Fibroblast of the aortic adventitia (primary cell): ENCODE measurements around the gene ITPKC. TPM values are rescaled to one million over a fixed set of nuclear protein-coding genes. Genes with fewer than 3 reads are reported as not detected.
A peak's percentile ranks its signal among the peaks of the same experiment; 100 is the strongest.

Source experiments
- DNase-seq: peaks from one replicate; pipeline ENCODE4 v3.0.0-alpha.2; 2010; ENCODE audit warnings: low read depth
- H3K4me3 ChIP-seq: 2 replicates; pipeline ENCODE4 v1.5.1; 2011; ENCODE audit warnings: low read depth, mild to moderate bottlenecking, control low read depth, low read length, moderate library complexity
- total RNA-seq: library from RNA; depleted of rRNA; stranded (reverse); fragments of >200 nt; gene quantifications from 2 replicates; pipeline ENCODE4 v1.2.3, GENCODE V29; 2012; ENCODE audit warnings: low replicate concordance
- TF ChIP-seq, protein P1 (sequence below): IDR thresholded peaks from 2 replicates; pipeline ENCODE4 v1.5.1; 2011; ENCODE audit warnings: mild to moderate bottlenecking, low read length, control low read depth, inconsistent platforms; ENCODE audit not compliant: insufficient read depth

Gene ITPKC
- total RNA-seq, 1 donor = 12.7 TPM

DNA sequence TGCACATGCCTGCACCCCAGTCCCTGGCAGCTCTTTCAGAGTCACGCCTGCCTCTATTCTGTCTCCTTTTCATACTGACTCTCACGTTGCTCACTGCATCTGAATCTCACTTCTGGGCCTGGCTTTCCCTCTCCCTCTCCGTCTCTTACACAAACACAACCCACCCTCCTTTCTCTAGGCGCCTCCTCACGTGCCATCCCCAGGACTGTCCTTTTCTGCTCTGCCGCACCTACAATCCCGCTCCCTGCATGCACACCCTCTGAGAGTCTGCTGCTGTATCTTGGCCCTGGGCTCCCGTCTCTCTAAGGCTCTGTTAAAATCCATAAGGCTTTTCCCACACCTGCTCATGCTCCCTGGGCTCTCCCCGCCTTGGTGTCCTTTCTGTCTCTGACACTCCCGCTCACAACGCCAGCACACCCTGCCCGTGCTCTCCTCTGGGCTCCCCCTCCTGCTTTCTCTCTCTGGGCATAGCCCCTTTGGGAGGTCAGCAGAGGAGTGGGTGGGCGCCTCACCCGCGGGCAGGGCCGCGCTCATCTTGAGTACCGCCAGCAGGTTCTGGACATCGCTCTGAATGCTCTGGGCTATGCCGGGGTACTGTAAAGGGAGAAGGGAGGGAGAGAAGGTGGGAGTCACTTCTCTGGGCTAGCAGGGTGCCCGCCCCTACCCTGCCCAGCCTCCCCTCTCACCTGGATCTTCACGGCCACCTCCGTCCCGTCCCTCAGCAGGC is 13.7 kb upstream of the ITPKC start:
- TF ChIP-seq, protein P1, sequence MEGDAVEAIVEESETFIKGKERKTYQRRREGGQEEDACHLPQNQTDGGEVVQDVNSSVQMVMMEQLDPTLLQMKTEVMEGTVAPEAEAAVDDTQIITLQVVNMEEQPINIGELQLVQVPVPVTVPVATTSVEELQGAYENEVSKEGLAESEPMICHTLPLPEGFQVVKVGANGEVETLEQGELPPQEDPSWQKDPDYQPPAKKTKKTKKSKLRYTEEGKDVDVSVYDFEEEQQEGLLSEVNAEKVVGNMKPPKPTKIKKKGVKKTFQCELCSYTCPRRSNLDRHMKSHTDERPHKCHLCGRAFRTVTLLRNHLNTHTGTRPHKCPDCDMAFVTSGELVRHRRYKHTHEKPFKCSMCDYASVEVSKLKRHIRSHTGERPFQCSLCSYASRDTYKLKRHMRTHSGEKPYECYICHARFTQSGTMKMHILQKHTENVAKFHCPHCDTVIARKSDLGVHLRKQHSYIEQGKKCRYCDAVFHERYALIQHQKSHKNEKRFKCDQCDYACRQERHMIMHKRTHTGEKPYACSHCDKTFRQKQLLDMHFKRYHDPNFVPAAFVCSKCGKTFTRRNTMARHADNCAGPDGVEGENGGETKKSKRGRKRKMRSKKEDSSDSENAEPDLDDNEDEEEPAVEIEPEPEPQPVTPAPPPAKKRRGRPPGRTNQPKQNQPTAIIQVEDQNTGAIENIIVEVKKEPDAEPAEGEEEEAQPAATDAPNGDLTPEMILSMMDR = no peak
- DNase-seq = no peak
- H3K4me3 ChIP-seq = no peak overlapping the region

- H3K4me3 ChIP-seq = no peak overlapping the region
- TF ChIP-seq, protein P1 = no peak
- no peak for DNase-seq
These were observed 12.2 kb upstream of the ITPKC start for GRCh38 chr19:40704491-40705361.

DNA sequence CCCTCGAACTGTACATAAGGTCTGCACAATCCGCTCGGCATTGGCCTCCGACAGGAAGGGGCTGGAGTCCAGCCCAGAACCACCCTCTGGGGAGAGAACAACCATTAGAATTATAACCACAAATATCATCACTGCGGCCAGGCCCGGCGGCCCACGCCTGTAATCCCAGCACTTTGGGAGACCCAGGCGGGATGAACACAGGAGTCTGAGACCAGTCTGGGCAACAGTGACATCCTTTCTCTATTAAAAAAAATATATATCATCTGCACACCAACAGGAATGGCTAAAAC is 11.6 kb upstream of the ITPKC start:
- no peak overlapping the region for H3K4me3 ChIP-seq
- TF ChIP-seq, protein P1 = no peak

DNA sequence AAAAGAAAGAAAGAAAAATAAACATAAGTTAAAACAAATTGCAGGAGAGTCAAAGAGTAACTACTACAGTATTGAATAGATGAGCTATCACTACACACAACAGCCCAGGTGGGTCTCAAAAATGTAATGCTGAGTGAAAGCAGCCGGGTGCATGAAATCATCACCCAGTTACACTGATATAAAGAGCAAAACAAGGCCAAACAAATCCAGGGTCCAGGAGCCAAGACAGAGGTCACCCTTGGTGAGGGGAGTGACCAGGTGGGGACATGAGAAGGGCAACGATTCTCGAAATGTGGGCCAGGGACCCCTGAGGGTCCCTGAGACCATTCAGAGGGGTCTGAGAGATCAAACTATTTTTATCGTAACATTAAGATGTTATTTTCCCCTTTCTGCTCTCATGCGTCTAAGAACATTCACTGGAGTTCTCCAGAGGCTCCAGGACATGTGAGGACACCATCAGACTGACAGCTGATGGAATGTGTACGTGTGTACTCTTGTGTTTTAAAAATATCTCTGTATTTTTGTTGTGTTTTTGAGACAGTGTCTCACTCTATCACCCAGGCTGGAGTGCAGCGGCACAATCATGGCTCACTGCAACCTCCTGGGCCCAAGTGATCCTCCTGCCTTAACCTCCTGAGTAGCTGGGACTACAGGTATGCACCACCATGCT is 10.8 kb upstream of the ITPKC start:
- DNase-seq = no peak
- H3K4me3 ChIP-seq = no peak overlapping the region
- TF ChIP-seq, protein P1 = no peak

More for the DNA sequence above, 11.6 kb upstream of the ITPKC start:
- peak; percentile 29 for DNase-seq

- no peak for DNase-seq
- TF ChIP-seq, protein P1 = no peak
- no peak overlapping the region for H3K4me3 ChIP-seq
These were observed 9.3 kb upstream of the ITPKC start for GRCh38 chr19:40707615-40708014.

DNA sequence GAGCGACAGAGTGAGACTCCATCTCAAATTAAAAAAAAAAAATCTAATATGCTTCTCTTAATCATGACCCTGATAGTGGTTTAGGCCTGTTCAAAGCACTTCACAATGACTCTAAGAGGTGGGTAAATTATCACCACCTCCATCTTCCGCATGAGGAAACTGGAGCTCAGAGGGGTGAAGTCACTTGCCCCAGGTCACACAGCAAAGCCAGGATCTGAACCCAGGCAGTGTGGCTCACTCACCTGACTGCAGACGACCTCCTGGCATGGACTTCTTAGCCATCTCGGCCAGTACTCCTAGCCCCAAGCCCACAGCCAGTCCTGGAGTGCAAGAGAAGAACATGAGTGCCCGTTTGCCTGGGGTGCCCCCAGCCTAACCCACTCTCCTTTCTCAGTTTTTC is 7.1 kb upstream of the ITPKC start:
- H3K4me3 ChIP-seq = no peak overlapping the region
- TF ChIP-seq, protein P1 = no peak

More for the DNA sequence above, 7.1 kb upstream of the ITPKC start:
- no peak for DNase-seq
